HCT116 (cell line): Measurements from ENCODE around the gene P2RX5. TPM values are rescaled to one million over a fixed set of nuclear protein-coding genes. Genes with fewer than 3 reads are reported as not detected.

Experiments used
- total RNA-seq: library from RNA; stranded (reverse); gene quantifications from one replicate; pipeline ENCODE4 v1.2.1, GENCODE V29; 2021; ENCODE audit not compliant: unreplicated experiment

Gene P2RX5
- total RNA-seq, 1 experiment from 2014 or later = 9.0 TPM

Other genes starting within 250 kb of the P2RX5 start
- not detected for gene SPATA22, start 224.3 kb downstream of the P2RX5 start, total RNA-seq
- gene ASPA, start 220.2 kb downstream of the P2RX5 start, total RNA-seq = not detected
- 1.4 TPM for gene TRPV3, start 138.3 kb downstream of the P2RX5 start, total RNA-seq
- 5.5 TPM for gene TRPV1, start 86.7 kb downstream of the P2RX5 start, total RNA-seq
- gene SHPK, start 59.9 kb downstream of the P2RX5 start, total RNA-seq = 19.6 TPM
- 7.9 TPM for gene CTNS, start 59.4 kb downstream of the P2RX5 start, total RNA-seq
- 50.0 TPM for gene TAX1BP3, start 27.6 kb downstream of the P2RX5 start, total RNA-seq
- gene EMC6, start 27.3 kb downstream of the P2RX5 start, total RNA-seq = 62.4 TPM
- 19.6 TPM for gene HASPIN, start 27.7 kb upstream of the P2RX5 start, total RNA-seq
- gene ITGAE, start 105.0 kb upstream of the P2RX5 start, total RNA-seq = 19.9 TPM
- gene NCBP3, start 150.1 kb upstream of the P2RX5 start, total RNA-seq = 46.5 TPM
- 10.6 TPM for gene CAMKK1, start 196.9 kb upstream of the P2RX5 start, total RNA-seq
- gene P2RX1, start 220.3 kb upstream of the P2RX5 start, total RNA-seq = not detected